Upper lobe of left lung (tissue), 6 donors: Measurements from ENCODE around the gene LRTM1. TPM values are rescaled to one million over a fixed set of nuclear protein-coding genes. Genes with fewer than 3 reads are reported as not detected.
A peak's percentile ranks its signal among the peaks of the same experiment; 100 is the strongest.

Experiments
- ATAC-seq, 2 donors: fragments of 200-7000 bp; cut with Tn5 transposase; one replicate each; pipeline ENCODE4 v1.9.1; 2022; ENCODE audit warnings: mild to moderate bottlenecking in 2 of 2, moderate library complexity in 2 of 2; ENCODE audit not compliant: low FRiP score in 2 of 2
- DNase-seq, 2 donors: peaks; one replicate each; pipeline ENCODE4 v3.0.0-alpha.2; 2019 to 2020
- H3K27ac ChIP-seq, 4 donors: fragments of 200-600 bp; sonication (generic); one replicate each; pipeline ENCODE4 v1.5.1; 2016 to 2019
- H3K27me3 ChIP-seq, 4 donors: fragments of 200-600 bp; sonication (generic); one replicate each; pipeline ENCODE4 v1.5.1; 2017 to 2019
- H3K36me3 ChIP-seq, 4 donors: fragments of 200-600 bp; sonication (generic); one replicate each; pipeline ENCODE4 v1.5.1; 2016 to 2019
- H3K4me1 ChIP-seq, 4 donors: fragments of 200-600 bp; sonication (generic); one replicate each; pipeline ENCODE4 v1.5.1; 2018 to 2019
- H3K4me3 ChIP-seq, 4 donors: fragments of 200-600 bp; sonication (generic); one replicate each; pipeline ENCODE4 v1.5.1; 2017 to 2019; ENCODE audit warnings: mild to moderate bottlenecking in 2 of 4, moderate library complexity in 1 of 4
- H3K9me3 ChIP-seq, 4 donors: fragments of 200-600 bp; sonication (generic); one replicate each; pipeline ENCODE4 v1.5.1; 2018 to 2019
- CTCF ChIP-seq, 6 experiments: fragments of 450-650 bp in 4 of 6; fragments of 200-600 bp in 2 of 6; sonication (generic) in 2 of 6; IDR thresholded peaks; one replicate each; pipeline ENCODE4 v1.5.1; 2016 to 2019; ENCODE audit warnings: antibody characterized with exemption in 6 of 6
- EP300 ChIP-seq, 4 donors: sonication (generic); formaldehyde crosslinking; IDR thresholded peaks; one replicate each; pipeline ENCODE4 v1.5.1; 2017; ENCODE audit warnings: antibody characterized with exemption in 4 of 4, control low read depth in 2 of 4
- POLR2A ChIP-seq, 4 donors: fragments of 450-650 bp; IDR thresholded peaks; one replicate each; pipeline ENCODE4 v1.5.1; 2016 to 2017; ENCODE audit warnings: antibody characterized with exemption in 4 of 4, mild to moderate bottlenecking in 2 of 4
- POLR2AphosphoS5 ChIP-seq, 2 donors: sonication (generic); formaldehyde crosslinking; IDR thresholded peaks; one replicate each; pipeline ENCODE4 v1.5.1; 2017; ENCODE audit warnings: antibody characterized with exemption in 2 of 2
- WGBS, 2 donors: methylation state at CpG; one replicate each; pipeline ENCODE4 v1.1.5; 2017 to 2018; 5-methylcytosine and 5-hydroxymethylcytosine counted together
- total RNA-seq, 6 donors: library from RNA; depleted of rRNA in 4 of 6; stranded (reverse); fragments of >200 nt in 4 of 6; gene quantifications; one replicate each; pipeline versions ENCODE4 v1.1.0 to v1.2.1, GENCODE V29; 2016 to 2021
- donor health status: DM: no; HTN: no; CAD: no; lungs with moderate emphysema.
- donor health status: DM: no; HTN: yes; CAD: no; lungs with severe emphysema.

Gene LRTM1
- total RNA-seq, 6 donors from 2014 or later = not detected

- no peak overlapping the region for H3K27ac ChIP-seq
- ATAC-seq (no peak), DNase-seq (peak in 1 of 2 donors; percentile 48)
- no peak for TF ChIP-seq EP300 (IDR thresholded peaks at IDR 0.05)
- no peak for TF ChIP-seq POLR2A (IDR thresholded peaks at IDR 0.05)
- TF ChIP-seq POLR2AphosphoS5 (IDR thresholded peaks at IDR 0.05) = no peak
- no peak for TF ChIP-seq CTCF (IDR thresholded peaks at IDR 0.05)
- no peaks in the 10 kb centered on the region for H3K27me3 ChIP-seq
- no peak overlapping the region for H3K4me3 ChIP-seq
- H3K4me1 ChIP-seq = no peaks in the 10 kb centered on the region
- H3K36me3 ChIP-seq = no peaks in the 10 kb centered on the region
- H3K9me3 ChIP-seq = no peaks in the 10 kb centered on the region
- 95 to 98% methylated on average over 8 to 12 of the region's 12 CpGs for WGBS, 2 donors
Observed at GRCh38 chr3:54918516-54918915, 9.3 kb downstream of the LRTM1 start.

GRCh38 chr3:54917862-54918261 is 10.0 kb downstream of the LRTM1 start:
- H3K27me3 ChIP-seq = no peaks in the 10 kb centered on the region
- ATAC-seq (no peak), DNase-seq (no peak)
- H3K9me3 ChIP-seq = no peaks in the 10 kb centered on the region
- TF ChIP-seq POLR2AphosphoS5 (IDR thresholded peaks at IDR 0.05) (no peak), CTCF (IDR thresholded peaks at IDR 0.05) (no peak), POLR2A (IDR thresholded peaks at IDR 0.05) (no peak), EP300 (IDR thresholded peaks at IDR 0.05) (no peak)
- WGBS, 2 donors = 66 to 79% methylated on average over 4 of the region's 4 CpGs
- no peaks in the 10 kb centered on the region for H3K36me3 ChIP-seq
- no peak overlapping the region for H3K27ac ChIP-seq
- H3K4me1 ChIP-seq = no peaks in the 10 kb centered on the region
- H3K4me3 ChIP-seq = no peak overlapping the region

- Histone ChIP-seq H3K27ac (no peak overlapping the region), H3K36me3 (no peaks in the 10 kb centered on the region), H3K4me3 (no peak overlapping the region), H3K9me3 (no peaks in the 10 kb centered on the region), H3K4me1 (no peaks in the 10 kb centered on the region), H3K27me3 (no peaks in the 10 kb centered on the region)
- TF ChIP-seq POLR2A (IDR thresholded peaks at IDR 0.05) = no peak
- TF ChIP-seq CTCF (IDR thresholded peaks at IDR 0.05) = no peak
- no peak for TF ChIP-seq POLR2AphosphoS5 (IDR thresholded peaks at IDR 0.05)
- no peak for TF ChIP-seq EP300 (IDR thresholded peaks at IDR 0.05)
- DNase-seq = no peak
- ATAC-seq = no peak
- 92 to 98% methylated on average over 2 of the region's 2 CpGs for WGBS, 2 donors
Observed at GRCh38 chr3:54917174-54917573, 10.7 kb downstream of the LRTM1 start.

GRCh38 chr3:54916732-54917131 is 11.1 kb downstream of the LRTM1 start:
- ATAC-seq = no peak
- no peaks in the 10 kb centered on the region for H3K36me3 ChIP-seq
- no peak overlapping the region for H3K27ac ChIP-seq
- TF ChIP-seq POLR2A (IDR thresholded peaks at IDR 0.05) (no peak), EP300 (IDR thresholded peaks at IDR 0.05) (no peak), POLR2AphosphoS5 (IDR thresholded peaks at IDR 0.05) (no peak), CTCF (IDR thresholded peaks at IDR 0.05) (no peak)
- no peaks in the 10 kb centered on the region for H3K9me3 ChIP-seq
- no peak for DNase-seq
- no peaks in the 10 kb centered on the region for H3K4me1 ChIP-seq
- no peaks in the 10 kb centered on the region for H3K27me3 ChIP-seq
- H3K4me3 ChIP-seq = no peak overlapping the region

GRCh38 chr3:54915976-54916375 is 11.9 kb downstream of the LRTM1 start:
- 72 to 77% methylated on average over 8 of the region's 8 CpGs for WGBS, 2 donors
- no peak overlapping the region for H3K27ac ChIP-seq
- H3K27me3 ChIP-seq = no peaks in the 10 kb centered on the region
- DNase-seq (no peak), ATAC-seq (no peak)
- H3K36me3 ChIP-seq = no peaks in the 10 kb centered on the region
- no peaks in the 10 kb centered on the region for H3K4me1 ChIP-seq
- no peak for TF ChIP-seq EP300 (IDR thresholded peaks at IDR 0.05)
- H3K9me3 ChIP-seq = no peaks in the 10 kb centered on the region
- no peak overlapping the region for H3K4me3 ChIP-seq
